ENCODE data around the gene PRPSAP1.
"Not testable (repeated sequence)": the region's sequence is repeated elsewhere in the genome, so short reads cannot be mapped to it uniquely, and the experiment has no call there.

The PRPSAP1 gene

DNA sequence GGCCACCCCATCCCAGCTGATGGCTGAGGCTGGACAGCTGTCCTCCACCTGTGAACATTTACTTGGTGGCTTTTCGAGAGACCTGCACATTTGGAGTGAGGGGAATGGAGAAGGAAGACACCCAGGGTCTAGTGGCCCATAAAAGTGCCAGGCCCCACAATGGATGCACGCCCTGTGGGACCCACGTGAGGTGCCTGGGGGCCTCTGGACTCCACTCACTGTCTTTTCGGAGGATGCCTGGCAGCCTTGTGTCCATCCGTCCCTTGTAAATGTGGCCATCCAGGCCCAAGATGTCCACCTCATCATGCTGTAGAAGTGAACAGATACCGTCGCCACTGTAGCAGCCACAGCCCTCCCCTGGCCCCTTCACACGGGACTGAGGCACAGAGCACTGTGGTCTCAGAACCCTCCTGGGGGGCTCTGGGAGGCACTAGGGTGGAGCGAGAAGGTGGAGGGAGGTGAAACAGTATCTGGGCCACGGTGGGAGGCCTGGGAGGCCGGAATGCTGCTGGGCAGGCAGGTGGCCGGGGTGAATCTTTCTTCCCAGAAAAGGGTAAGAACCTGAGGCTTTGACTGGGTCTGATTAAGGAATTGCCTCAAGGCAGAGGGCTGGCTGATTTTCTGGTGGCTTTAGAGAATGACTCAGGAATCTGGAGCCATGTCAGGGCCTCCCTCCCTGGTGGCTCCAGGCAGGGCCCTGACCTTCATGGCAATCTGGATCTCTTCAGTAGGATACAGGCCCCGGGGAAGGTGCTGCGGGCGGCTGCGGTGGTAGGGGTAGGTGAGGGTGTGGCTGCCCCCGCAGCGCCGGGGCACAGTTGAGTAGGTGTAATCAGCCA, 77.0 kb downstream of the PRPSAP1 start:
- DNase-seq = no peak

- DNase-seq = no peak
Observed at GRCh38 chr17:76276069-76276431, 77.7 kb downstream of the PRPSAP1 start.

DNA sequence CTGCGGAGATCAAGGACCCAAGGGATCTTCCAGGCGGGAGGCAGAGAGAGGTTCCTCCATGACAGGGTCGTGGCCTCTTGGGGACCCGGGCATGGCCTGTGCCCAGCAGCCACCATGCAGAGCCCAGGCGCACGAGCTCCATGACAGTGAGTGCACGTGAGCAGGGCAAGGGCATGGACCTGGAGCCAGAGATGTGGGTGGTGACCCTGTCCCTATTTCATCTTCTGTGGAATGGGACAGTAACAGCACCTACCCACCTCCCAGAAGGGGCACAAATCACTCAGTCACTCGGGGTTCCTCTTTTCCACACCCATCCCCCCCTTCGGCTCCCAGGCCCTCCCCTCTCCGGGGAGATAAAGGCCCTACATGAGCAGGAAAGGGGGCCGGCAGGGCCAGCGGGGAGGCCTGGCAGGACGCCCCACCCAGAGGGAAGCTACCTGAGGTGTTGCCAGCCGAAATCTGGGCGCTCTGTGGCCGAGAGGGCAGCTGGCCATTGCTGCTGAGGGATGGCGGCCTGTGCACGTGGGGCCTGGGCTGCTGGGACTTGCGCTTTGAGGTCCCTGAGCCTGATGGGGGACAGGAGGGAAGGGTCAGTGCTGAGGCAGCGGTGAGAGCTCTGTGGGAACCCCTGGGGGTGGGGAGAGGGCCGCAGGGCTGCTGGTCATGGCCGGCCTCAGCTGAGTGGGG, 78.2 kb downstream of the PRPSAP1 start:
- DNase-seq = no peak

GRCh38 chr17:76274112-76274956, 79.4 kb downstream of the PRPSAP1 start:
- DNase-seq = no peak

DNA sequence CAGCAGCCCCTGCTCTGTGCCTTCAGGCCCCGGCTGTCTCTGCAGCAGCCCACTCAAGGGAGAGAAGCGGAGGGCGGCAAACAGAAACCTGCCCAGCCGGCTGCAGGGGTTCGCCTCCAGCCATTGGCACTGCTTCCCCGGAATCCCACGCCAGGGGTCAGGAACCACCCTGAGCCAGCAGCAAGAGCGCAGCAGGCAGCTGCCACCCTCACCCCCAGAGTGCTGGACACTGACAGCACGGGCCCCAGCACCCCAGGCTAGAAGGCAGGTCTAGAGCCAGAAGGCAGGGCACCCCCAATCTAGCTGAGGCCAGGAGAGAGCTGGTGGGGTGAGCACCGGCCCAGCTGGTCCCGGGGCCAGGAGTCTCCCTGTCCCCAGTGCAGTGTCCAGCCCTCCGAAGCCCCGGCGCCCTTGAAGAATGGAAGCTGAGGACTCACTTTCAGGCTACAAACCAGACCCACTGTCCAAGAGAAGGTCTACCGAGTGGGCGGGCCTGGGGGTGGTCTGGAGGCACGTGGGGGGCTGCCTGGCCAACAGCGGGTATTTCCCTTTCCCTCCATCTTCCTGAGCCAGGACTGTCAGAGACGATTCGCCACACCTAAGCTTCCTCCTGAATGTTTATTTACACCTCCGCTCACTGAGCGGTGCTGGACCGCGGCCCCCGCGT, 80.1 kb downstream of the PRPSAP1 start:
- no peak for DNase-seq

GRCh38 chr17:76272541-76273444, 80.9 kb downstream of the PRPSAP1 start:
- no peak for DNase-seq

- no peak for DNase-seq
Observed at GRCh38 chr17:76271669-76272540, 81.8 kb downstream of the PRPSAP1 start.

- no peak for DNase-seq
Observed at GRCh38 chr17:76270770-76271668, 82.7 kb downstream of the PRPSAP1 start.

DNA sequence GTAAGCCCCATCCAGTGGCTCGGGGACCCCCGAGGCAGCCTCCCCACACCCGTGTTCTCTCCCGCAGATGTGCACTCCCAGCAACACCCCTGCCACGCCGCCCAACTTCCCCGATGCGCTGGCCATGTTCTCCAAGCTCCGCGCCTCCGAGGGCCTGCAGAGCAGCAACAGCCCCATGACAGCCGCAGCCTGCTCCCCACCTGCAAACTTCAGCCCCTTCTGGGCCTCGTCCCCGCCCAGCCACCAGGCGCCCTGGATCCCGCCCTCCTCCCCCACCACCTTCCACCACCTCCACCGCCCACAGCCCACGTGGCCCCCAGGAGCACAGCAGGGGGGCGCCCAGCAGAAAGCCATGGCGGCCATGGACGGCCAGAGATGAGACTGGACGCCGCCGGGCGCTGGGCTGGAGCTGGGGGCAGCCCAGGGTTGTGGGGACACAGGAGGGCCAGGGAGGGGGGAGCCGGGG, 83.6 kb downstream of the PRPSAP1 start:
- DNase-seq = no peak

- DNase-seq = no peak
Observed at GRCh38 chr17:76268991-76269981, 84.4 kb downstream of the PRPSAP1 start.

DNA sequence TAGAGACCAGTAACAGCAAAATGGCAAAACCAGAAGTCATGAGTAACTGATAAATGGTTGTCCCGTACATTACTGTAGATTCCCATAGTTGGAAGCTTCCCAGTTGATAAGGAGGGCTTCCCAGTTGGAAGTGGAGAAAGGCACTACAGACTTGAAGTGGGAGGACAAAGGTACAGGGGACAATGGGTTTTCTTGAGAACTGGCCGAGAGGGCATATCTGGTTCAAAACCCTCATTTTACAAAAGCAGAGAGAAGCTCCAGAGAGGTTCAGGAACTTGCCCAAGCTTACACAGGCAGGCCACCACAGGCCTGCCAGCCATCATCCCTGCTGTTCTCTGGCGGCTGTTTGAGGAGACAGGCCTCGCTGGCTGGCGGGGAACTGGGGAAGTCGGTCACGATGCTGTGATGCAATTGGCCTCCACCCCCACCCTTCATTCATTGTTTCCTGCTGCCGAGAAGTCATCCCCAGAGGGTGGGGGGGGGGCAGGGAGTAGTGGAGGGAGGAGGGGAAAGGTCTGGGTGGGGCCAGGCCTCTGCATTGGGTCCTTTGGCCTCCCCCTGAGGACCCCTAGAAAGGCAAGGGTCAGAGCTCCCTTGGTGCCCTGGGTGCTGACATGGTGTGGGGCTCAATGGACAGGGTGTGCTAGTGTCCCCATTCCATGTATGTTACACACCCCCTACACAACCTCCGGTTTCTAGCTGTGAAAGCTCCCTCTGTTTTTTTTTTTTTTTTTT, 85.5 kb downstream of the PRPSAP1 start:
- DNase-seq = peak; percentile 78

- DNase-seq = not testable (repeated sequence)
Observed at GRCh38 chr17:76267581-76268001, 86.1 kb downstream of the PRPSAP1 start.

- DNase-seq = no peak
Observed at GRCh38 chr17:76267051-76267576, 86.6 kb downstream of the PRPSAP1 start.

- DNase-seq = no peak
Observed at GRCh38 chr17:76266244-76266938, 87.3 kb downstream of the PRPSAP1 start.

GRCh38 chr17:76265624-76266243, 88.0 kb downstream of the PRPSAP1 start:
- peak; percentile 32 for DNase-seq
